SU-DHL-6 (cell line): Measurements from ENCODE around the gene RNF4.

Experiments
- CTCF ChIP-seq: fragments of 200-600 bp; sonication (generic); IDR thresholded peaks from one replicate; pipeline ENCODE4 v1.5.1; 2017; ENCODE audit warnings: antibody characterized with exemption, mild to moderate bottlenecking, low read length, moderate library complexity; ENCODE audit not compliant: insufficient read depth, poor library complexity, severe bottlenecking
- EZH2phosphoT487 ChIP-seq: fragments of 200-600 bp; sonication (generic), shearing (Covaris generic); conservative IDR thresholded peaks from 2 replicates; pipeline ENCODE4 v1.6.1; 2018; ENCODE audit warnings: mild to moderate bottlenecking, antibody characterized with exemption, low read length, moderate library complexity, mixed read lengths

GRCh38 chr4:2436301-2436700 is 32.6 kb upstream of the RNF4 start:
- TF ChIP-seq CTCF (no peak), EZH2phosphoT487 (no peak)
